CD14-positive monocyte (primary cell): ENCODE measurements around the gene SMYD3. TPM values are rescaled to one million over a fixed set of nuclear protein-coding genes. Genes with fewer than 3 reads are reported as not detected.

Experiments used
- DNase-seq, 3 donors: peaks; one replicate each; pipeline ENCODE4 v3.0.0-alpha.2; 2011 to 2022
- H2AFZ ChIP-seq: 2 replicates; pipeline ENCODE4 v1.6.0; 2012; ENCODE audit warnings: mild to moderate bottlenecking, low read depth, low read length, inconsistent platforms; ENCODE audit not compliant: insufficient read depth, poor library complexity, severe bottlenecking
- H3K27ac ChIP-seq, 2 donors: 1 replicate in 1 of 2; 2 replicates in 1 of 2; pipeline ENCODE4 v1.5.1; 2012 to 2013; ENCODE audit warnings: low read length in 2 of 2, control low read depth in 1 of 2, inconsistent platforms in 1 of 2, low read depth in 1 of 2, mild to moderate bottlenecking in 1 of 2
- H3K27me3 ChIP-seq, 2 donors: one replicate each; pipeline versions ENCODE4 v1.6.0 to v1.6.1; 2011 to 2013; ENCODE audit warnings: low read length in 2 of 2; ENCODE audit not compliant: control insufficient read depth in 2 of 2, insufficient read depth in 2 of 2
- H3K36me3 ChIP-seq, 2 donors: replicated peaks in 1 of 2; 1 replicate in 1 of 2; 2 replicates in 1 of 2; pipeline versions ENCODE4 v1.5.1 to v1.6.1; 2012 to 2013; ENCODE audit warnings: low read length in 2 of 2, control low read depth in 1 of 2, inconsistent platforms in 1 of 2, mild to moderate bottlenecking in 1 of 2; ENCODE audit not compliant: insufficient read depth in 2 of 2, control insufficient read depth in 1 of 2
- H3K4me1 ChIP-seq, 2 donors: 1 replicate in 1 of 2; 2 replicates in 1 of 2; pipeline versions ENCODE4 v1.5.1 to v1.6.1; 2012 to 2013; ENCODE audit warnings: low read length in 2 of 2, control low read depth in 1 of 2, inconsistent platforms in 1 of 2, mild to moderate bottlenecking in 1 of 2, moderate library complexity in 1 of 2; ENCODE audit not compliant: insufficient read depth in 2 of 2, control insufficient read depth in 1 of 2
- H3K4me2 ChIP-seq: replicated peaks from 2 replicates; pipeline ENCODE3; 2012; ENCODE audit warnings: low read length, moderate library complexity, mild to moderate bottlenecking; ENCODE audit not compliant: poor library complexity, severe bottlenecking; ENCODE audit errors: extremely low read depth
- H3K4me3 ChIP-seq, 3 experiments: fragments of 200-600 bp in 1 of 3; sonication (generic) in 1 of 3; replicated peaks in 1 of 3; 1 replicate in 2 of 3; 2 replicates in 1 of 3; pipeline ENCODE4 v1.5.1; 2011 to 2013; ENCODE audit warnings: low read length in 3 of 3, mild to moderate bottlenecking in 3 of 3, control low read depth in 2 of 3, low read depth in 2 of 3, inconsistent platforms in 1 of 3, moderate library complexity in 1 of 3
- H3K79me2 ChIP-seq: 2 replicates; pipeline ENCODE4 v1.6.0; 2012; ENCODE audit warnings: mild to moderate bottlenecking, control low read depth, inconsistent platforms, low read length, moderate library complexity; ENCODE audit not compliant: insufficient read depth
- H3K9ac ChIP-seq: 2 replicates; pipeline ENCODE4 v1.6.0; 2017; ENCODE audit warnings: low read length, mild to moderate bottlenecking; ENCODE audit not compliant: insufficient read depth, poor library complexity, severe bottlenecking
- H3K9me3 ChIP-seq, 2 donors: replicated peaks in 1 of 2; 1 replicate in 1 of 2; 2 replicates in 1 of 2; pipeline versions ENCODE4 v1.5.1 to v1.6.1; 2012 to 2013; ENCODE audit warnings: low read length in 2 of 2, control low read depth in 1 of 2; ENCODE audit not compliant: control insufficient read depth in 1 of 2, insufficient read depth in 1 of 2
- H4K20me1 ChIP-seq: 2 replicates; pipeline ENCODE4 v1.6.0; 2012; ENCODE audit warnings: mild to moderate bottlenecking, low read length, control low read depth, moderate library complexity; ENCODE audit not compliant: insufficient read depth
- H3K27ac Mint-ChIP-seq, 7 donors: one replicate each; pipeline ENCODE4 v1.8.0; 2020; ENCODE audit warnings: mild to moderate bottlenecking in 7 of 7, mixed read lengths in 7 of 7, moderate library complexity in 6 of 7, inconsistent platforms in 2 of 7
- H3K27me3 Mint-ChIP-seq, 3 donors: one replicate each; pipeline ENCODE4 v1.8.0; 2021 to 2022; ENCODE audit warnings: low read depth in 3 of 3, mild to moderate bottlenecking in 3 of 3, mixed read lengths in 3 of 3, moderate library complexity in 3 of 3, inconsistent platforms in 1 of 3
- H3K36me3 Mint-ChIP-seq, 2 donors: one replicate each; pipeline ENCODE4 v1.8.0; 2020; ENCODE audit warnings: mixed read lengths in 2 of 2, inconsistent platforms in 1 of 2, mild to moderate bottlenecking in 1 of 2
- H3K4me1 Mint-ChIP-seq: one replicate; pipeline ENCODE4 v1.8.0; 2020; ENCODE audit warnings: mild to moderate bottlenecking, mixed read lengths
- H3K4me3 Mint-ChIP-seq, 2 donors: one replicate each; pipeline ENCODE4 v1.8.0; 2020; ENCODE audit warnings: mild to moderate bottlenecking in 2 of 2, mixed read lengths in 2 of 2, moderate library complexity in 1 of 2
- H3K9me3 Mint-ChIP-seq, 7 donors: one replicate each; pipeline ENCODE4 v1.8.0; 2020 to 2022; ENCODE audit warnings: mixed read lengths in 7 of 7, mild to moderate bottlenecking in 6 of 7, moderate library complexity in 6 of 7, inconsistent platforms in 2 of 7
- WGBS: methylation state at CpG from one replicate; pipeline ENCODE4 v1.1.5; 2013; ENCODE audit warnings: missing lambda C conversion rate; ENCODE audit not compliant: insufficient coverage; 5-methylcytosine and 5-hydroxymethylcytosine counted together
- intact Hi-C, 2 donors: fragments of 100-400 bp; cut with micrococcal nuclease; formaldehyde crosslinking; loops; one replicate each; pipeline versions ENCODE4 v1.15.0 to v1.15.1; 2023
- polyA plus RNA-seq, 3 donors: library from polyadenylated mRNA; depleted of rRNA in 1 of 3; unstranded in 2 of 3; stranded (reverse) in 1 of 3; fragments of 300-500 nt in 2 of 3; fragments of >200 nt in 1 of 3; fragmentation: Illumina TruSeq in 2 of 3; gene quantifications; 1 replicate in 2 of 3; 2 replicates in 1 of 3; pipeline ENCODE4 v1.2.3, GENCODE V29; 2012 to 2021
- TF ChIP-seq, protein P1 (sequence below): fragments of 200-600 bp; IDR thresholded peaks from one replicate; pipeline ENCODE4 v1.8.0; 2022; ENCODE audit warnings: antibody characterized with exemption, mild to moderate bottlenecking

The SMYD3 gene
- polyA plus RNA-seq, 3 donors: 2.7 to 8.4 (median 4.0) TPM

- Mint-ChIP-seq H3K4me3 (no peak overlapping the region), H3K9me3 (no peaks in the 10 kb centered on the region), H3K27me3 (peaks cover 0 to 2% (median 0%) of the 10 kb centered on the region in 3 donors), H3K4me1 (peaks cover 19% of the 10 kb centered on the region), H3K36me3 (no peaks in the 10 kb centered on the region), H3K27ac (no peak overlapping the region)
- DNase-seq: no peak
- Histone ChIP-seq H3K4me2 (no peak overlapping the region), H3K9ac (no peak overlapping the region), H3K9me3 (no peaks in the 10 kb centered on the region), H3K4me3 (no peak overlapping the region), H3K27me3 (no peaks in the 10 kb centered on the region), H3K27ac (no peak overlapping the region), H3K4me1 (peaks cover 4 to 5% of the 10 kb centered on the region in 2 donors), H3K79me2 (no peaks in the 10 kb centered on the region), H3K36me3 (no peaks in the 10 kb centered on the region), H2AFZ (no peak overlapping the region), H4K20me1 (no peaks in the 10 kb centered on the region)
- WGBS: 97% methylated on average over 7 of the region's 8 CpGs
- TF ChIP-seq, protein P1, sequence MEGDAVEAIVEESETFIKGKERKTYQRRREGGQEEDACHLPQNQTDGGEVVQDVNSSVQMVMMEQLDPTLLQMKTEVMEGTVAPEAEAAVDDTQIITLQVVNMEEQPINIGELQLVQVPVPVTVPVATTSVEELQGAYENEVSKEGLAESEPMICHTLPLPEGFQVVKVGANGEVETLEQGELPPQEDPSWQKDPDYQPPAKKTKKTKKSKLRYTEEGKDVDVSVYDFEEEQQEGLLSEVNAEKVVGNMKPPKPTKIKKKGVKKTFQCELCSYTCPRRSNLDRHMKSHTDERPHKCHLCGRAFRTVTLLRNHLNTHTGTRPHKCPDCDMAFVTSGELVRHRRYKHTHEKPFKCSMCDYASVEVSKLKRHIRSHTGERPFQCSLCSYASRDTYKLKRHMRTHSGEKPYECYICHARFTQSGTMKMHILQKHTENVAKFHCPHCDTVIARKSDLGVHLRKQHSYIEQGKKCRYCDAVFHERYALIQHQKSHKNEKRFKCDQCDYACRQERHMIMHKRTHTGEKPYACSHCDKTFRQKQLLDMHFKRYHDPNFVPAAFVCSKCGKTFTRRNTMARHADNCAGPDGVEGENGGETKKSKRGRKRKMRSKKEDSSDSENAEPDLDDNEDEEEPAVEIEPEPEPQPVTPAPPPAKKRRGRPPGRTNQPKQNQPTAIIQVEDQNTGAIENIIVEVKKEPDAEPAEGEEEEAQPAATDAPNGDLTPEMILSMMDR: no peak
- intact Hi-C loops: no loop called here
Observed at GRCh38 chr1:246293366-246294121, 213.5 kb downstream of the SMYD3 start.

- WGBS: no CpG with 5 or more reads among the region's 1 CpG
- H3K4me1 ChIP-seq: peaks cover 4 to 5% of the 10 kb centered on the region in 2 donors
- H3K4me2 ChIP-seq: no peak overlapping the region
- no peak overlapping the region for H3K27ac Mint-ChIP-seq
- no peak overlapping the region for H2AFZ ChIP-seq
- DNase-seq: no peak
- intact Hi-C loops: no loop called here
- H3K4me1 Mint-ChIP-seq: peaks cover 19% of the 10 kb centered on the region
- peaks cover 0 to 2% (median 0%) of the 10 kb centered on the region in 3 donors for H3K27me3 Mint-ChIP-seq
- no peaks in the 10 kb centered on the region for H3K9me3 ChIP-seq
- peaks cover 0 to 3% (median 0%) of the 10 kb centered on the region in 7 donors for H3K9me3 Mint-ChIP-seq
- no peak overlapping the region for H3K9ac ChIP-seq
- no peaks in the 10 kb centered on the region for H3K36me3 ChIP-seq
- H3K4me3 Mint-ChIP-seq: no peak overlapping the region
- H3K27me3 ChIP-seq: no peaks in the 10 kb centered on the region
- no peaks in the 10 kb centered on the region for H3K36me3 Mint-ChIP-seq
- H3K79me2 ChIP-seq: no peaks in the 10 kb centered on the region
- no peak overlapping the region for H3K4me3 ChIP-seq
- H4K20me1 ChIP-seq: no peaks in the 10 kb centered on the region
- H3K27ac ChIP-seq: no peak overlapping the region
- TF ChIP-seq, protein P1: no peak
Observed at GRCh38 chr1:246292571-246292970, 214.5 kb downstream of the SMYD3 start.
